Left lung (tissue), 10 donors: Measurements from ENCODE around the gene PAPLN. TPM values are rescaled to one million over a fixed set of nuclear protein-coding genes. Genes with fewer than 3 reads are reported as not detected.

Source experiments
- ATAC-seq: fragments of 200-7000 bp; cut with Tn5 transposase; one replicate; pipeline ENCODE4 v1.9.1; 2020; ENCODE audit warnings: moderate library complexity
- DNase-seq, 4 donors: peaks; one replicate each; pipeline ENCODE4 v3.0.0-alpha.2; 2013 to 2020
- H3K27ac ChIP-seq, 2 donors: fragments of 200-600 bp; sonication (generic) in 1 of 2; one replicate each; pipeline versions ENCODE4 v1.5.0 to v1.8.0; 2020 to 2021
- H3K27me3 ChIP-seq, 2 donors: fragments of 200-600 bp; sonication (generic) in 1 of 2; one replicate each; pipeline versions ENCODE4 v1.5.0 to v1.8.0; 2020 to 2021
- H3K36me3 ChIP-seq, 2 donors: fragments of 200-600 bp; sonication (generic) in 1 of 2; one replicate each; pipeline versions ENCODE4 v1.5.0 to v1.8.0; 2020 to 2021
- H3K4me1 ChIP-seq, 2 donors: fragments of 200-600 bp; one replicate each; pipeline ENCODE4 v1.8.0; 2021
- H3K4me3 ChIP-seq, 2 donors: fragments of 200-600 bp; sonication (generic) in 1 of 2; one replicate each; pipeline versions ENCODE4 v1.5.0 to v1.8.0; 2020 to 2021; ENCODE audit warnings: mild to moderate bottlenecking in 1 of 2
- H3K9me3 ChIP-seq, 2 donors: fragments of 200-600 bp; sonication (generic) in 1 of 2; one replicate each; pipeline versions ENCODE4 v1.5.0 to v1.8.0; 2020 to 2021
- intact Hi-C, 2 donors: fragments of 100-400 bp; cut with DNase I; formaldehyde crosslinking; loops; one replicate each; pipeline versions ENCODE4 v1.11.2 to v1.14.2; 2022
- polyA plus RNA-seq, 6 donors: library from polyadenylated mRNA; unstranded; fragments of 120-200 nt; gene quantifications; one replicate each; pipeline ENCODE4 v1.2.1, GENCODE V29; 2013; ENCODE audit not compliant: insufficient read length in 6 of 6
- total RNA-seq, 2 donors: library from RNA; stranded (reverse); fragmentation: NEBNext Ultra II Directional; extraction: Animal tissue kit (Norgen Biotek cat#: 25700); gene quantifications; one replicate each; pipeline ENCODE4 v1.2.1, GENCODE V29; 2021
- TF ChIP-seq, protein P1 (sequence below), 2 donors: fragments of 200-600 bp; sonication (generic) in 1 of 2; IDR thresholded peaks; one replicate each; pipeline versions ENCODE4 v1.5.0 to v1.8.0; 2021; ENCODE audit warnings: antibody characterized with exemption in 2 of 2
- donor health status: DM: no; HTN: yes; CAD: no.
- donor health status: DM: no; HTN: no; CAD: no.

The PAPLN gene
- total and polyA plus RNA-seq, 8 donors = 7.9 to 21.0 (median 10.6) TPM

DNA sequence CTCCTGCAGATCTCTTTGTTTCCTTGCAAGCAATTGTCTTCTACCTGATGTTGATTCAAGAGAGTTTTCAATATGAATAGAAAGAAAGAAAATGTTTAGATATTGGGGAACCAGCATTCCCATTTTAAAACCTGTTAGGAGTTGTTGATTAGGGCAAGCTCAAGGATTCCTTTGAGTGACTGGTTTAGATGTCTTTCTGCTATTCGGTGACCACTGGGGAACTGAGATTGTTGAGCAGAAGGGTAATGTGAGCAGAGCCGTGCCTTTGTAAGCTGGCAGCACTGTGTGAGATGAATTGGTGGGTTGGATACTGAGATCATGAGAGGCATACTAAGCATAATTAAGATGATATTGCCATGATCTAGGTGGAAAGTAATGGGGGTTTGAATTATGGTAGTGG, 39.1 kb upstream of the PAPLN start:
- no peaks in the 10 kb centered on the region for H3K9me3 ChIP-seq
- no peak overlapping the region for H3K4me3 ChIP-seq
- H3K4me1 ChIP-seq = no peaks in the 10 kb centered on the region
- no peaks in the 10 kb centered on the region for H3K27me3 ChIP-seq
- no peak for DNase-seq
- no peak for ATAC-seq
- intact Hi-C loops = no loop called here
- no peak overlapping the region for H3K27ac ChIP-seq
- H3K36me3 ChIP-seq = peaks cover 0 to 96% of the 10 kb centered on the region in 2 donors
- TF ChIP-seq, protein P1, sequence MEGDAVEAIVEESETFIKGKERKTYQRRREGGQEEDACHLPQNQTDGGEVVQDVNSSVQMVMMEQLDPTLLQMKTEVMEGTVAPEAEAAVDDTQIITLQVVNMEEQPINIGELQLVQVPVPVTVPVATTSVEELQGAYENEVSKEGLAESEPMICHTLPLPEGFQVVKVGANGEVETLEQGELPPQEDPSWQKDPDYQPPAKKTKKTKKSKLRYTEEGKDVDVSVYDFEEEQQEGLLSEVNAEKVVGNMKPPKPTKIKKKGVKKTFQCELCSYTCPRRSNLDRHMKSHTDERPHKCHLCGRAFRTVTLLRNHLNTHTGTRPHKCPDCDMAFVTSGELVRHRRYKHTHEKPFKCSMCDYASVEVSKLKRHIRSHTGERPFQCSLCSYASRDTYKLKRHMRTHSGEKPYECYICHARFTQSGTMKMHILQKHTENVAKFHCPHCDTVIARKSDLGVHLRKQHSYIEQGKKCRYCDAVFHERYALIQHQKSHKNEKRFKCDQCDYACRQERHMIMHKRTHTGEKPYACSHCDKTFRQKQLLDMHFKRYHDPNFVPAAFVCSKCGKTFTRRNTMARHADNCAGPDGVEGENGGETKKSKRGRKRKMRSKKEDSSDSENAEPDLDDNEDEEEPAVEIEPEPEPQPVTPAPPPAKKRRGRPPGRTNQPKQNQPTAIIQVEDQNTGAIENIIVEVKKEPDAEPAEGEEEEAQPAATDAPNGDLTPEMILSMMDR (IDR thresholded peaks at IDR 0.05) = no peak

DNA sequence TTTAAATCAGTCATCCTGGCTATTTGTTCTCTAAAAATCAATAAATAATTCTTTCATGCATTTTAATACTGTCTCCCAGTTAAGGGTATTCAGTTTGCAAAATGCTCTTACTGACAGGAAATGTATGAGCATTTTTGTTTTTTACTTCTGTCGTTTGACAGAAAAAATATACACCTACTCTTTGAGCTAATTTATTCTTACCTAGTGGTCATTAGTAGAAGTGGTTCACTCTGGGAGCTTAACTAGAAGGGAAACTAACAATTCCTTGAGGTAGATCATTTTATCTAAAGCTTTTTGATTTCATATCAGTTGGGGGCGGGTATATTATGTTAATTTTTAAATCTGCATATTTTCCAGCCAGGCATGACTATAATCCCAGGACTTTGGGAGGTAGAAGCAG, 33.8 kb upstream of the PAPLN start:
- Histone ChIP-seq H3K4me3 (no peak overlapping the region), H3K9me3 (no peaks in the 10 kb centered on the region), H3K36me3 (peaks cover 2 to 99% of the 10 kb centered on the region in 2 donors), H3K27ac (no peak overlapping the region), H3K27me3 (no peaks in the 10 kb centered on the region), H3K4me1 (no peaks in the 10 kb centered on the region)
- DNase-seq (no peak), ATAC-seq (no peak)
- intact Hi-C loops = no loop called here
- TF ChIP-seq, protein P1 (IDR thresholded peaks at IDR 0.05) = no peak

DNA sequence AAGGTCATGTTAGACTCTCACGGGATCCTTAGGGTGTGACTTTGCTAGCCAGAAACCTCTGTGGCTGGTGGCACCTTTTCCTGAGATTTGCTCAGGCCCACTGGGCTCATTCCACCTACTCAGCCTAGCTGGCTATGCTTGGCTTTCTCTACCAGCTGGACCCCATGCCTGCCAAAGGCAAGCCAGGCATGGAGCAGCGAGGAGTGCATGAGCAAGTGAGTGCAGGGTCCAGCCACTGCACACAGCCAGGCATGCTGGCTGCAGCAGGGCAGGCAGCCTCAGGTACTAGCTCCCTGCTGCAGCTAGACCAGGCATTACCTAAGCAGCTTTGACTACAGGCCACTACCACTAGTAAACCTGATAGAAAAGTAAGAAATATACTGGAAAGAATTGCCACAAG, 29.7 kb upstream of the PAPLN start:
- Histone ChIP-seq H3K4me1 (no peaks in the 10 kb centered on the region), H3K36me3 (peaks cover 3 to 98% of the 10 kb centered on the region in 2 donors), H3K9me3 (no peaks in the 10 kb centered on the region), H3K4me3 (no peak overlapping the region), H3K27me3 (no peaks in the 10 kb centered on the region), H3K27ac (no peak overlapping the region)
- DNase-seq = no peak
- no peak for ATAC-seq
- intact Hi-C loops = no loop called here
- TF ChIP-seq, protein P1 (IDR thresholded peaks at IDR 0.05) = no peak

DNA sequence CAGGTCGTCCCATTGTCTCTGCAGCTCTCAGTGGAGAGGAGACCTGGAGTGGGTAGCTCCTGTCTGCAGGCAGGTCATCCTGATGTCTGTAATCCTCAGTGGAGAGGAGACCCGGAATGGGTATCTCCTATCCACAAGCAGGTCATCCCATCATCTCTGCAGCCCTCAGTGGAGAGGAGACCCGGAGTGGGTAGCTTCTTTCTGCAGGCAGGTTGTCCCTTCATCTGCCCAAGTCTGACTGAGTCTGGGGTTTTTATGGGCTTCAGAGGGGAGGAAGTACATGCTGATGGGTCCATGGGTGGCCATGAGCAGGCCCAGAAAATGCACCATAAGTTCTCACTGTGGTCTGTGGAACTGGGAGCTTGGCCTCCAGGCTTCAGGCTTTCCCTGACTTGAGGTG, 28.9 kb upstream of the PAPLN start:
- no peaks in the 10 kb centered on the region for H3K9me3 ChIP-seq
- no peaks in the 10 kb centered on the region for H3K27me3 ChIP-seq
- ATAC-seq = no peak
- H3K4me3 ChIP-seq = no peak overlapping the region
- intact Hi-C loops = no loop called here
- TF ChIP-seq, protein P1 (IDR thresholded peaks at IDR 0.05) = no peak
- no peaks in the 10 kb centered on the region for H3K4me1 ChIP-seq
- DNase-seq = no peak
- no peak overlapping the region for H3K27ac ChIP-seq
- peaks cover 3 to 98% of the 10 kb centered on the region in 2 donors for H3K36me3 ChIP-seq

DNA sequence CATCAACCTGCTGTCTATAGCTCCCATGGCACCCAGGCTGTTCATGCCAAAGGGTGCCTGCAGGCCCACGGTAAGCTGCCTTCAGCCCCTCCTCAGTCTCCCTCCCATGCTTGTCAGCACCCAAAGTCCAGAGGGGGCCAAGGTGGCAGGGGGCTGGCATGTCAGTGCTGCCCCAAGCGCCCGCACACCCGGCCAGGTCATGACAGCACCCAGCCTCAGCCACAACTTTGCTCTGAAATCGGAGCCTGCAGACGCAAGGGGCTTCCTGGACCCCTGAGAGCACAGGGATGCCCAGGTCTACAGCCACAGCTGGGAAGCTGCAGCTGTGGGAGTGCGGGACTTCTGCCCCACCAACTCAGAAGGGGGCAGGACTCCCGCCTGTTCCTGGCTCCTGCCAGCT, 28.5 kb upstream of the PAPLN start:
- Histone ChIP-seq H3K36me3 (peaks cover 3 to 98% of the 10 kb centered on the region in 2 donors), H3K9me3 (no peaks in the 10 kb centered on the region), H3K27ac (no peak overlapping the region), H3K4me1 (no peaks in the 10 kb centered on the region), H3K27me3 (no peaks in the 10 kb centered on the region), H3K4me3 (no peak overlapping the region)
- TF ChIP-seq, protein P1 (IDR thresholded peaks at IDR 0.05) = no peak
- intact Hi-C loops = no loop called here
- ATAC-seq = no peak
- DNase-seq = no peak
